Measurements from ENCODE around the gene ABCC6.
"Not testable (repeated sequence)": the region's sequence is repeated elsewhere in the genome, so short reads cannot be mapped to it uniquely, and the experiment has no call there.

DNA sequence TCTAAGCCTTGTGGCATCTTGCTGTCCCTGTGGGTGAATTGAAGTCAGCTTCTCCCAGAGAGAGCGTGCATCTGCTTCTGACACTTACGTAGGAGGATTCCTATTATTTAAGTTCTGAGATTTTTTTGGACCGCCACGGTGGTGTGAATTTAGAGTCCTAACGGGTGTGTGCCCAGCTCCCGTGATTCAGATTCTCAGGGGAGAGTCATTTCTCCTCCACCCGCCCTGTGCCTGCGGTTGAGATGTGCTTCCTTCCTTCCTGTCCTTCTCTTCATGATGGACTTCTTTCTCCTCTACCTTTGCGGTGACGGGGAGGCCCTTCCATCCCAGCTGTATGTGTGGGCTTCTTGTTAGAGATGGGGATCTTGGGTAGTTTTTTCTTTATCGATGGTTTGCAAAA is 20.6 kb upstream of the ABCC6 start:
- TF ChIP-seq, protein P1, sequence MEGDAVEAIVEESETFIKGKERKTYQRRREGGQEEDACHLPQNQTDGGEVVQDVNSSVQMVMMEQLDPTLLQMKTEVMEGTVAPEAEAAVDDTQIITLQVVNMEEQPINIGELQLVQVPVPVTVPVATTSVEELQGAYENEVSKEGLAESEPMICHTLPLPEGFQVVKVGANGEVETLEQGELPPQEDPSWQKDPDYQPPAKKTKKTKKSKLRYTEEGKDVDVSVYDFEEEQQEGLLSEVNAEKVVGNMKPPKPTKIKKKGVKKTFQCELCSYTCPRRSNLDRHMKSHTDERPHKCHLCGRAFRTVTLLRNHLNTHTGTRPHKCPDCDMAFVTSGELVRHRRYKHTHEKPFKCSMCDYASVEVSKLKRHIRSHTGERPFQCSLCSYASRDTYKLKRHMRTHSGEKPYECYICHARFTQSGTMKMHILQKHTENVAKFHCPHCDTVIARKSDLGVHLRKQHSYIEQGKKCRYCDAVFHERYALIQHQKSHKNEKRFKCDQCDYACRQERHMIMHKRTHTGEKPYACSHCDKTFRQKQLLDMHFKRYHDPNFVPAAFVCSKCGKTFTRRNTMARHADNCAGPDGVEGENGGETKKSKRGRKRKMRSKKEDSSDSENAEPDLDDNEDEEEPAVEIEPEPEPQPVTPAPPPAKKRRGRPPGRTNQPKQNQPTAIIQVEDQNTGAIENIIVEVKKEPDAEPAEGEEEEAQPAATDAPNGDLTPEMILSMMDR (IDR thresholded peaks at IDR 0.05): not testable (repeated sequence)
- TF ChIP-seq POLR2A (IDR thresholded peaks at IDR 0.05): not testable (repeated sequence)

Data from testis (tissue), 2 donors.